Activated CD4-positive, alpha-beta T cell treated with anti-CD3 and anti-CD28 coated beads for 1 hour (primary cell): ENCODE measurements around the gene OBSL1.
A peak's percentile ranks its signal among the peaks of the same experiment; 100 is the strongest.

Experiments
- DNase-seq: peaks from one replicate; pipeline ENCODE4 v3.0.0-alpha.2; 2020

OBSL1 gene

GRCh38 chr2:219565130-219566080 is 5.9 kb downstream of the OBSL1 start:
- DNase-seq, result no peak

- DNase-seq, result no peak
Measured at GRCh38 chr2:219563271-219563928, 7.9 kb downstream of the OBSL1 start.

- DNase-seq, result no peak
Measured at GRCh38 chr2:219562049-219563020, 9.0 kb downstream of the OBSL1 start.

GRCh38 chr2:219561179-219562048 is 9.9 kb downstream of the OBSL1 start:
- DNase-seq, result no peak

GRCh38 chr2:219560893-219561178 is 10.5 kb downstream of the OBSL1 start:
- DNase-seq, result no peak

GRCh38 chr2:219560037-219560892 is 11.1 kb downstream of the OBSL1 start:
- DNase-seq, result no peak

- no peak for DNase-seq
Measured at GRCh38 chr2:219559156-219559915, 12.0 kb downstream of the OBSL1 start.

GRCh38 chr2:219557791-219558785 is 13.3 kb downstream of the OBSL1 start:
- DNase-seq, result no peak

- no peak for DNase-seq
Measured at GRCh38 chr2:219557320-219557719, 14.0 kb downstream of the OBSL1 start.

- DNase-seq, result no peak
Measured at GRCh38 chr2:219556413-219556812, 14.9 kb downstream of the OBSL1 start.

GRCh38 chr2:219555956-219556355 is 15.4 kb downstream of the OBSL1 start:
- no peak for DNase-seq

- no peak for DNase-seq
Measured at GRCh38 chr2:219554350-219554749, 17.0 kb downstream of the OBSL1 start.

GRCh38 chr2:219553463-219553963 is 17.8 kb downstream of the OBSL1 start:
- DNase-seq, result no peak

- DNase-seq, result no peak
Measured at GRCh38 chr2:219553168-219553417, 18.2 kb downstream of the OBSL1 start.

GRCh38 chr2:219552382-219553167 is 18.8 kb downstream of the OBSL1 start:
- DNase-seq, result peak; percentile 65

GRCh38 chr2:219551441-219552381 is 19.6 kb downstream of the OBSL1 start:
- DNase-seq, result no peak

- no peak for DNase-seq
Measured at GRCh38 chr2:219549619-219550018, 21.7 kb downstream of the OBSL1 start.
